GM21360 (cell line): ENCODE data around the gene DOCK7.

Source experiments
- ATAC-seq: cut with Tn5 transposase; IDR thresholded peaks from one replicate; pipeline ENCODE4 v1.9.1; 2021; ENCODE audit warnings: mild to moderate bottlenecking, moderate library complexity; ENCODE audit not compliant: unreplicated experiment

The DOCK7 gene

GRCh38 chr1:62423580-62424242 lies 264.5 kb downstream of the DOCK7 start:
- ATAC-seq = no peak

GRCh38 chr1:62420214-62420613 lies 268.0 kb downstream of the DOCK7 start:
- ATAC-seq = no peak

- no peak for ATAC-seq
Observed at GRCh38 chr1:62417351-62417999, 270.7 kb downstream of the DOCK7 start.

GRCh38 chr1:62415687-62416086 lies 272.5 kb downstream of the DOCK7 start:
- no peak for ATAC-seq

GRCh38 chr1:62407398-62408009 lies 280.7 kb downstream of the DOCK7 start:
- ATAC-seq = no peak

- no peak for ATAC-seq
Observed at GRCh38 chr1:62406576-62406975, 281.6 kb downstream of the DOCK7 start.

- ATAC-seq = no peak
Observed at GRCh38 chr1:62405247-62405646, 282.9 kb downstream of the DOCK7 start.
